HG02678 (cell line): ENCODE data around the gene STXBP2.

Experiments
- ATAC-seq: cut with Tn5 transposase; IDR thresholded peaks from one replicate; pipeline ENCODE4 v1.9.1; 2021; ENCODE audit warnings: mild to moderate bottlenecking, moderate library complexity; ENCODE audit not compliant: unreplicated experiment

Gene STXBP2

GRCh38 chr19:7648265-7649014 lies 11.5 kb downstream of the STXBP2 start:
- ATAC-seq = no peak

- ATAC-seq = no peak
These were observed 13.2 kb downstream of the STXBP2 start for GRCh38 chr19:7650148-7650547.

GRCh38 chr19:7652061-7652641 lies 15.2 kb downstream of the STXBP2 start:
- ATAC-seq = no peak

- no peak for ATAC-seq
These were observed 17.5 kb downstream of the STXBP2 start for GRCh38 chr19:7654401-7654800.

- ATAC-seq = no peak
These were observed 18.7 kb downstream of the STXBP2 start for GRCh38 chr19:7655581-7655980.

GRCh38 chr19:7657131-7657751 lies 20.3 kb downstream of the STXBP2 start:
- no peak for ATAC-seq

- peak; percentile 72 for ATAC-seq
These were observed 21.3 kb downstream of the STXBP2 start for GRCh38 chr19:7658219-7658686.

GRCh38 chr19:7661744-7662538 lies 25.0 kb downstream of the STXBP2 start:
- no peak for ATAC-seq

- ATAC-seq = no peak
These were observed 25.7 kb downstream of the STXBP2 start for GRCh38 chr19:7662657-7663056.

GRCh38 chr19:7663706-7664105 lies 26.8 kb downstream of the STXBP2 start:
- no peak for ATAC-seq

- no peak for ATAC-seq
These were observed 28.2 kb downstream of the STXBP2 start for GRCh38 chr19:7665076-7665475.

- no peak for ATAC-seq
These were observed 31.9 kb downstream of the STXBP2 start, which contains the start of gene RETN for GRCh38 chr19:7668842-7669241. RETN (plus strand) TSS chr19:7669049; CDS start chr19:7669327, 278 bp downstream.

- no peak for ATAC-seq
These were observed 32.7 kb downstream of the STXBP2 start for GRCh38 chr19:7669641-7670040.

- ATAC-seq = no peak
These were observed 33.4 kb downstream of the STXBP2 start for GRCh38 chr19:7670150-7670783.

- no peak for ATAC-seq
These were observed 33.9 kb downstream of the STXBP2 start for GRCh38 chr19:7670790-7671189.

GRCh38 chr19:7672522-7672921 lies 35.6 kb downstream of the STXBP2 start:
- no peak for ATAC-seq

GRCh38 chr19:7674010-7675005 lies 37.4 kb downstream of the STXBP2 start:
- ATAC-seq = no peak

GRCh38 chr19:7676376-7676775 lies 39.5 kb downstream of the STXBP2 start:
- ATAC-seq = no peak

GRCh38 chr19:7676854-7677253 lies 39.9 kb downstream of the STXBP2 start, which contains the start of gene MCEMP1:
MCEMP1 (plus strand) TSS chr19:7677090; CDS start chr19:7677121, 31 bp downstream.
- ATAC-seq = no peak
